ENCODE measurements around the gene SLC44A5.
"Not testable (repeated sequence)": the region's sequence is repeated elsewhere in the genome, so short reads cannot be mapped to it uniquely, and the experiment has no call there.

DNA sequence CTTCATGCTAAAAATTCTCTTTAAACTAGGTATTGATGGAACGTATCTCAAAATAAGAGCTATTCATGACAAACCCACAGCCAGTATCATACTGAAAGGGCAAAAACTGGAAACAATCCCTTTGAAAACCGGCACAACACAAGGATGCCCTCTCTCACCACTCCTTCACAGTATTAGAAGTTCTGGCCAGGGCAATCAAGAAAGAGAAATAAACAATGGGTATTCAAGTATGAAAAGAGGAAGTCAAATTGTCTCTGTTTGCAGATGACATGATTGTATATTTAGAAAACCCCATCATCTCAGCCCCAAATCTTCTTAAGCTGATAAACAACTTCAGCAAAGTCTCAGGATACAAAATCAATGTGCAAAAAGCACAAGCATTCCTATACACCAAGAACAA lies 349.0 kb downstream of the SLC44A5 start:
- TF ChIP-seq CTCF (IDR thresholded peaks at IDR 0.05 in 4 of 5, conservative IDR thresholded peaks at IDR 0.05 in 1 of 5); POLR2A (IDR thresholded peaks at IDR 0.05): not testable (repeated sequence)
